ENCODE measurements around the gene DIPK2B.

Gene DIPK2B, protein sequence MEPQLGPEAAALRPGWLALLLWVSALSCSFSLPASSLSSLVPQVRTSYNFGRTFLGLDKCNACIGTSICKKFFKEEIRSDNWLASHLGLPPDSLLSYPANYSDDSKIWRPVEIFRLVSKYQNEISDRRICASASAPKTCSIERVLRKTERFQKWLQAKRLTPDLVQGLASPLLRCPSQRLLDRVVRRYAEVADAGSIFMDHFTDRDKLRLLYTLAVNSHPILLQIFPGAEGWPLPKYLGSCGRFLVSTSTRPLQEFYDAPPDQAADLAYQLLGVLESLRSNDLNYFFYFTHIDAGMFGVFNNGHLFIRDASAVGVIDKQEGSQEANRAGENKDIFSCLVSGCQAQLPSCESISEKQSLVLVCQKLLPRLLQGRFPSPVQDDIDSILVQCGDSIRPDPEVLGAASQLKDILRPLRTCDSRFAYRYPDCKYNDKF

DNA sequence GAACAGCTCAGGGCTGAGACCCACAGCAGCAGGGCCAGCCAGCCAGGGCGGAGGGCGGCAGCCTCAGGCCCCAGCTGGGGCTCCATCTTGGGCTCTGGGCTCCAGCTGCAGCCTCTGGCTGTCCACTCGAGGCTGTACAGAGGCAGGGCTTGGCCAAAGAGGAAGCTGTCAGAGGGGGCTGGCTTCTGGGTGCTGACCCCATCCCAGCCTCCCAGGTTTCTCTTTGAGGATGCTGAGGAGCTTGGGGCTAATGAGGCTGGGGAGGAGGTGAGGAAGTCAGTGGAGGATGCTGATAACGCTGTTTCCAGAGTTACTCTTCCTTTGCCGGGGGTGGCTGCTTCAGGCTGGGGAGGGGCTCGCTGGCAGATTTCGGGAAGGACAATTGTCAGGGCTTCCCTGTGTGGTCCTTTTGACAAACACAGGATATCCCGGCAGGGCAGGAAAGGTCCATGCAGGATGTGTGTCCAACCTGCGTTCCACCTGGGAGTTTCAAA is at the start of gene DIPK2B:
TSS of gene DIPK2B (minus strand) at position 136 of the 494 bp plus-strand sequence. CDS start at position 86, 50 bp downstream.
- no peak for DNase-seq

- no peak for DNase-seq
Measured at GRCh38 chrX:45240301-45240700, 39.6 kb upstream of the DIPK2B start.

DNA sequence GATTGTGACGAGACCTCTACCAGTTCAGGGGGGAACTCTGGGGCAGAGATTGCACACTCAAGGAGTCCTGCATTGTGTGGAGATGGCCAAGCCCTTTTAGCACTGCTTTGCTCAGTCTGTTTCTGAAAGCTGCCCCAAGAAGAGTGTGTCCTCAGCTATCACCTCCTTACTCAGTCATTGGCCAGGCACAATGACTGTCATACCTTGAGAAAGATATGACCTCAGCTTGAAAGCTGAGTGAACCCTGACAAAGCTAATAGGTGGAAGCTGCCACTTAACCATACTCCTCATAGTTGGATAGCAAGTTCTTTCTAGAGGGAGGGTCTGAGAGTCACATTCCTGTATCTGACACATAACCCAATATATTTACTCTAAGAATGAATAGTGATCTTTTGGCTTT is 37.8 kb upstream of the DIPK2B start:
- DNase-seq: no peak

DNA sequence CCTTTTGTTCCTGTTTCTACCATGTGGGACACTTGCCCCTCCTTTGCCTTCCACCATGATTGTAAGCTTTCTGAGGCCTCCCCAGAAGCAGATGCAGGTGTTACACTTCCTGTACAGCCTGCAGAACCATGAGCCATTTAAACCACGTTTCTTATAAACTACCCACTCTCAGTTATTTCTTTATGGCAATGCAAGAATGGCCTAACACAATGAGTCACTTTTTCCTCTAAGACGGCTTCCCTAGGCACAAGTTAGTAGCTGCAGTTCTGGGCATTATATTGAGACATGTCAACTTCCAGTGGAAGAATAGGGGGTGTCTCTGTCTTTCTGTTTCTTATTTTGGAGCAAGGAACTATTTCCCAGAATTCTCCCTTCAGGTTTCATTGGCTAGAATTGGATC is 32.9 kb upstream of the DIPK2B start:
- no peak for DNase-seq

- no peak for DNase-seq
Measured at GRCh38 chrX:45232139-45232538, 31.5 kb upstream of the DIPK2B start.

DNA sequence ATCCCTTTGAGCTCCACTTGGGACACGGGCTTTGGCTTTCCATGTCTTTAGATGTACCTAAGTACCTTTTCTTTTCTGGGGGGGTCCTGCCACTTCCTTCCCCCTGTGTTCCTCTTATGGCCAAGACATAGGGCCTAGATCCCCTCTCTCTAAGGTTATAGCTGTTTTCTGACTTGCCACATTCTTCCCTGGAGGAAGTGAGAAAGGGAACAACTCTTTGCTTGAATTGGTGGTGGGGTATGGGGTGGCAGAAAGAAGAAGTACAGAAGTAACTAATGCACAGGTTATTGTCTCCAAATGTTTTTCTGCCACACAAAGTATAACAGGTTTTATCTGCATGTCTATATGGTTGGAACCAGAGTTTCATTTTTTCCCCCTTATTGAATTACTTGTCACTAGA is 29.7 kb upstream of the DIPK2B start:
- no peak for DNase-seq

DNA sequence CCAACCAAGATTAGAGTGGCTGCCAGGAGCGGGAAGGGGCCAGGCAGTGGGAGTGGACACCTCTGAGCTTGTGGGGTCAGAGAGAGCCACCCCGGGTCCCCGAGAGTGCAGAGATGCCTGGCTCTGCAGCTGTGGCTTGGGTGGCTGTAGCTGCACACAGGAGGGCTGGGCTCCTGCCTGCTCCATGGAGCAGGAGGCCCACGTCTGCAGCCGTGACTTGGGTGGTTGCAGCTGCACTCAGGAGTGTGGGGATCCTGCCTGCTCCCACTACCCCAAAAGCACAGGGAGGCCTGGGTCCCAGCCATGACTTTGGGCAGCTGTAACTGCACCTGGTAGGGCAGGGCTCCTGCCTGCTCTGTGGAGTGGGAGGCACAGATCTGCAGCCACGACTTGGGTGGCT is 28.7 kb upstream of the DIPK2B start:
- DNase-seq: no peak

GRCh38 chrX:45228126-45228525 is 27.4 kb upstream of the DIPK2B start:
- DNase-seq: no peak

GRCh38 chrX:45208121-45208856 is 7.6 kb upstream of the DIPK2B start:
- DNase-seq: no peak

DNA sequence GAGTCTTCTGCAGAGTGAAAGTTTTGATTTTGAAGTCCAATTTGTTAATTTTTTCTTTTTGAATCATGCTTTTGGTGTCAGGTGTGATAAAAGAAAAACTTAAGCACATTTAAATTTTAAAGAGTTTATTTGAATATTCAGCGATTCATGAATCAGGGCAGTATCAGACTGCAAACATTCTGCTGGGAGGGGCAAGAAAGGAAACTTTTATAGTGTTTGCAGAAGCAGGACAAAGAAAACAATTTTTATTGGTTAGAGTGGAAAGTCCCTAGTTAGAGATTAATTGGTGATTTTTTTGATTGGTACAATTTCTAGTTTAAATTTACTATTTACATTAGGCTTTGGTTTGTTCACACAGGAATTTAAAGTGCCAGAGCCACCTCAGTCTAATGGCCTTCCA is 1.5 kb upstream of the DIPK2B start:
- no peak for DNase-seq

DNA sequence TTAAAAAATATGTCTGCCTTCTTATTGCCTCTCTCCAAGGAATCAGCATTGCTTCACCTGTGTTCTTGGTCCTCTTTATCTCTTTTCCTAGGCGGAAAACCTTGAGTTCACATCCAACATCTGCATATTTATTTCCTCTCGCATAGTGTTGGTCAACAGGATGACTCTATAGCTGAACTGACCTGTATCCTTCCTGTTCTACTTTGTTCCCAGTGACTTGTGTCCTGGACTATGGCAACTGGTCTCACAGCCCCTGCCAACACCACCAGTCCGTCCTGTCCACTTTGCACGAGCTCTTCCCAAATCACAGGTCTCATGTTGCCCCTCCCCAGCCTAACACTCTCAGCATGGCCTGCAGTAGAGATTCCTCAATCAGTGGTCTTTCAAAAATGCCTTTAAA is 2.0 kb downstream of the DIPK2B start:
- DNase-seq: no peak

DNA sequence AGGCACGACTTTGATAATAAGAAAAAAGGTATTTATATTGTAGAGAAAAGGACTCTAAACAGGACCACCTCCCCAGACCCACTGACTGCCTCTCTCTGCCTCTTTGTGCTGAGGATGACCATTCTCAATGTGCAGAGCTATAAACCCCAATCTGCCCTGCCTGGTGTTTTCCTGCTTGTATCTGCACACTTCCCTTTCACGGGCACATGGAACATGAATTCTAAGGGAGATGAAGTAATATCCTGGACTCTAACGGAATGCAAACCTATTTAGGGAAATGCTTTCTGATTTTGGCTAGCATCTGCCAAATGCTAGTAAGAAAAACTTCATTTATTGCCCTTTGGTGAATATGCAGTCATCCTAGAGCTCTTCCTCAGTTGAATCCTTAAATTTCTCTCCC is 2.4 kb downstream of the DIPK2B start:
- no peak for DNase-seq

DNA sequence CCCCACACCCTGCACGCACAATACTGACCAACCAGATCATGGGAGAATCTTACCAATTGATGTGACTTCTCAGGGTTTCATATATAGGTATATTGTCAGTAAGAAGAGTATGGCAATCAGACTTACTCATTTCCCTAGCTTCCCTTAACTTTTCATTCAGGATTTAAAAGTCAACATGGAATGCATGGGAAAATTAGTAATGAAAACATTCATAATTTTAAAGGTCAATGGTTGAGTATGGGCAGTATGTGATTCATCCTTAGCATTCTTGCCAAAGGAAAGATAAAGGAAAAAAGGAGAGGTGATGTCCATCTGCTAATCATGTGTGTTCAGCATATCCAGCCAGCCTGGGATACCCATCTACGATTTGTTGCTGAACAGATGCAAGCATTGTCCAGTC is 4.0 kb downstream of the DIPK2B start:
- DNase-seq: no peak

DNA sequence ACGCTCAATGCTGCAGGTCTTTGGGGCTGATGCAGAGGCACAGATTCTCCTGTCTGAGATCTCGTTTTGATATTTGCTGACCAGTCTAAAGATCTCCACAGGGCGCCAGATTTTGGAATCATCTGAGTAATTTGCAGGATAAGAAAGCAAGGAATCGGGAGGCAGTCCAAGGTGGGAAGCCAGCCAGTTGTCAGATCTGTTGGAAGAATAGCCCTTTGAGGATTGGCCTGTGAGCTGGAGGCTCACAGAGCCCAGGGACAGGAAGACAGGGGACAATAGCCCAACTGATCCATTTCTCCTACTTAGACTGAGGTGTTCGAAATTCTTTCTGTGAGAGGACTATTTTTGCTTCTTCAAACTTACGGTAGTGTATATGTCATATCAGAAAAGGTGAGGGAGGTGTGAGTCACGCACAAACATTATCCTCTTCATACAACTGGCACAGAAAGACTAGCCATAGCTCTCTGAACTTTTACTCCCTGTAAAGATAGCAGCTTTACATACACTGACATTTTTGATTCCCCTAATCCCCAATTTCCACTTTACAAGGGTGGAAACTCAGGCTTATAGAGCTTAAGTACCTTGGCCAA is 8.8 kb downstream of the DIPK2B start:
- DNase-seq: no peak

GRCh38 chrX:45191383-45191782 is 9.3 kb downstream of the DIPK2B start:
- no peak for DNase-seq

DNA sequence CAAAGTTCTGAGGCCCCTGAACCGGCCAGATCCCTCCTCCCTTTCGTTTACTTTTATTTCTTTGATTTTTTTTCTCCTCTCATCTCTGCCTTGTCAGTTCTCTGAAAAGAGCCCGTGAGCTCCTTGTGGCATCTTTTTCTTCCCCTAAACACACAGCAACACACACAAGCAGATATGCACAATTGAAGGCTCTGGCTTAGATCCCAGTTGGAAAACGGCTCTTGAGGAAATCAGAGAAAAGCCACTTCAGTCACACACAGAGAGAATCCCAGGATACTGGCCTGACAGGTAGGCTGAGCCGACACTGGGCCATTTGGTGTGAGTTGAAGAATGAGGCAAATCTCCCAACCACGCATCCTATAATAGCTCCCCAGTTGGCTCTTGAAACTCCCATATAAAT is 12.9 kb downstream of the DIPK2B start:
- DNase-seq: no peak

DNA sequence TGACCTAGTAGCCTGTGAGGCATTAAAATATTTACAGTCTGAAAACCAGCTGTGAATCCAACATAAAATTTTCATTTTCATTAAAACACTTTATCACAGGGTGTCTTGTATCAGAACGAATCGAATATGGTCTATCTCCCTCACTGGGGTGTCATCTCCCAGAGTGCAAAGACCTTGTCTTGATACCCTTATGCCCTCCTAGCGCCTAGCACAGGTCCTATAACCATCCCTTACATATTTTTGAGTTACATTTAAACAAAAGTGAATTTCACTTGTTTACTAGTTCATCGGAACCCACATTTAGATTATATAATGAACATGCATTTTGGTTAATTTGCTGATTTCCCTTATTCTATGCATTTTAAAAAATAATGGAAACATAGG is 14.0 kb downstream of the DIPK2B start:
- DNase-seq: no peak

DNA sequence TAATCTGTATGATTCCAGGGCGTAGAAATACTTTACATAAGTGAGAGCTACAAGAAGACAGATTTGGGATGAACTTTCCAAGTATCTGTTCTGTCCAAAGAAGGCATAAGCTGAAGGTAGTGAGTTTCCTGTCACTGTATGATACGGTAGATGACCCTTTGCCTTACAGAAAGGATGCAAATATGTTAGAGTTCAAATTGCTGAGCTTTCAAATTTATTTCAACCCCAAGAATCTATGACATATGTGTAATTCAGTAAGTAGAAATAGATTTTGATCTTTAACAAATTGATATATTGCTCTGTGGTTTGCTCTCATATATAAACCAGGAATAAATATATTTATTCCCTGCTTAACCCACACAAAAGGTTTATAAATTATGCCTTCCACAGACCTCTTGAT is 16.5 kb downstream of the DIPK2B start:
- DNase-seq: no peak

- no peak for DNase-seq
Measured at GRCh38 chrX:45172890-45173289, 27.8 kb downstream of the DIPK2B start.

GRCh38 chrX:45166781-45167180 is 33.9 kb downstream of the DIPK2B start:
- no peak for DNase-seq

- no peak for DNase-seq
Measured at GRCh38 chrX:45165726-45166125, 35.0 kb downstream of the DIPK2B start.

DNA sequence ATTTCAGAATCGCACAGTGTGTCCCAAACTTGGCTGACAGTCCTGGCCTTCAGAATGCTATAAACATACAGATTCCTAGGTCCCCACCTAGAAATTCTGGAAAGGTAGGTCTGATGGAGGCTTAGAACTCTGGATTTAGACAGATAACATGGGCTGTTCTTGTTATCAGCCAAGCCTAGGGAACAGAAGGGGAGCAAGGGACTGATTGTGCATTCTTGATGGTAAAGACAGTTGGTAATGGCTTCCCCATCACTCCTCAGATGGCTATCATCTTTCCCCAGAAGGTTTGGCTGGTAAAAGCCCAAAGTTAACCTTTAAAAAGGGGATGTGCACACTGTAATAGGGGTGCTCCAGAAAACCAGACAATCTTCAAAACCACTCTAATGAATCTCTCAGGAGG is 35.7 kb downstream of the DIPK2B start:
- no peak for DNase-seq

DNA sequence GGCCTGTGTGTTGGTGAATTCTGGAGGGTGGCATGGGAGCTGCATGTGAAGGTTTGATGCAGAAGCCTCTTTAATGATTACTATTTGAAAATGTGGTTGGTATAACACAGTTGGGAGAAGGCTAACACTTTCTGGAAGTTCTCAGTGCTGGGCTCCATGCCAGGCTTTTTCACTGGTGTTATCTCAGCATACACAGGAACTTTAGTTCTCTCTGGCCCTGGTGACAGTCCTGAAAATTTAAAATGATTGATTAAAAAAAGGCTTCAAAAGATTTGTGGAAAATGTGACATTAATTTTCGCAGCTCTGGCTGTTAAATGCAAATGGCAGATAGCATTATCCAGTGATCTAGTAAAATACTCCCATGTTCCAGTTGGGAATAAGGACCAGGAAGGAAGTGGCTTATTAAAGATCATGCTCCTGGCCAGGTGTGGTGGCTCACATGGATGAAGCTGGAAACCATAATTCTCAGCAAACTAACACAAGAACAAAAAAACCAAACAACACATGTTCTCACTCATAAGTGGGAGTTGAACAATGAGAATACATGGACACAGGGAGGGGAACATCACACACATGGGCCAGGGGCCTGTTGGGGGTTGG is 36.6 kb downstream of the DIPK2B start:
- DNase-seq: no peak

DNA sequence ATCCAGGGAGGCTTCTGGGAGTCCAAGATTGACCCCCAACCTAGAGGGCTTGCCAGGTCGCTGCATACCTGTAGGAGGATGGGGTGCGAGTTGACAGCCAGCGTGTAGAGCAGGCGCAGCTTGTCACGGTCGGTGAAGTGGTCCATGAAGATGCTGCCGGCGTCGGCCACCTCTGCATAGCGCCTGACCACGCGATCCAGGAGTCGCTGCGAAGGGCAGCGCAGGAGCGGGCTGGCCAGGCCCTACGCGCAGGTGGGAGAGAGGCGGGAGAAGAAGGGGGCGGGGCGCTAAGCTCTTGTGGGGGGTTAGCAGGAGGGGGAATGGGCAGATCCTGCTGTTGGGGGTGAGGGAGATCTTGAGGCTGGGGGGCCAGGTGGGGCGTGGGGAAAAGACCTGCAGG is 43.0 kb downstream of the DIPK2B start:
- no peak for DNase-seq
